GM19372 (cell line): ENCODE measurements around the gene EPHX1.

Experiments used
- ATAC-seq: cut with Tn5 transposase; IDR thresholded peaks from one replicate; pipeline ENCODE4 v1.9.1; 2021; ENCODE audit warnings: mild to moderate bottlenecking, low read depth, moderate library complexity; ENCODE audit not compliant: unreplicated experiment

Gene EPHX1

GRCh38 chr1:225891229-225891972, 81.5 kb downstream of the EPHX1 start:
- ATAC-seq = no peak

- no peak for ATAC-seq
Measured at GRCh38 chr1:225892307-225892706, 82.4 kb downstream of the EPHX1 start.
